H1 (cell line): ENCODE data around the gene HELZ2. TPM values are rescaled to one million over a fixed set of nuclear protein-coding genes. Genes with fewer than 3 reads are reported as not detected.

Experiments used
- SUZ12 ChIP-seq: fragments of 200-600 bp; sonication (generic); IDR thresholded peaks from 2 replicates; pipeline ENCODE4 v1.6.1; 2012; ENCODE audit warnings: mild to moderate bottlenecking, inconsistent platforms, low read length, moderate library complexity, mixed read lengths
- TEAD4 ChIP-seq: IDR thresholded peaks from 2 replicates; pipeline ENCODE4 v1.6.1; 2012; ENCODE audit warnings: low read depth, low read length, inconsistent platforms, mixed read lengths
- YY1 ChIP-seq: IDR thresholded peaks from 2 replicates; pipeline ENCODE4 v1.6.1; 2011; ENCODE audit warnings: low read depth, mild to moderate bottlenecking, low read length
- polyA plus RNA-seq, 7 experiments: library from polyadenylated mRNA; depleted of rRNA in 3 of 7; stranded (reverse) in 5 of 7; unstranded in 2 of 7; fragments of >200 nt in 5 of 7; fragments of 200-250 nt in 2 of 7; gene quantifications; 1 replicate in 5 of 7; 2 replicates in 1 of 7; 4 replicates in 1 of 7; pipeline versions ENCODE4 v1.2.1 to v1.2.3, GENCODE V29; 2011 to 2013; ENCODE audit warnings: missing spikeins in 2 of 7, mixed read lengths in 2 of 7
- total RNA-seq: library from RNA; stranded (reverse); fragmentation: NEBNext Ultra II Directional; extraction: Animal tissue kit (Norgen Biotek cat#: 25700); gene quantifications from 2 replicates; pipeline ENCODE4 v1.2.1, GENCODE V29; 2021

HELZ2 gene
- total and polyA plus RNA-seq, 2 of the 8 experiments (the other 6 are each of a cell fraction or from before 2014, with no cell fraction given), result 7.9 to 17.5 TPM

- no peak for TF ChIP-seq SUZ12
- no peak for TF ChIP-seq YY1
- TF ChIP-seq TEAD4, result no peak
- TF ChIP-seq, all 59 proteins: peak for 0
Measured at GRCh38 chr20:63598479-63599395, 24.7 kb upstream of the HELZ2 start (continued).
